ENCODE results near the gene ABCC6. TPM values are rescaled to one million over a fixed set of nuclear protein-coding genes. Genes with fewer than 3 reads are reported as not detected.
A peak's percentile ranks its signal among the peaks of the same experiment; 100 is the strongest.

The ABCC6 gene
- total RNA-seq, 1 experiment from 2014 or later = 2.7 TPM

DNA sequence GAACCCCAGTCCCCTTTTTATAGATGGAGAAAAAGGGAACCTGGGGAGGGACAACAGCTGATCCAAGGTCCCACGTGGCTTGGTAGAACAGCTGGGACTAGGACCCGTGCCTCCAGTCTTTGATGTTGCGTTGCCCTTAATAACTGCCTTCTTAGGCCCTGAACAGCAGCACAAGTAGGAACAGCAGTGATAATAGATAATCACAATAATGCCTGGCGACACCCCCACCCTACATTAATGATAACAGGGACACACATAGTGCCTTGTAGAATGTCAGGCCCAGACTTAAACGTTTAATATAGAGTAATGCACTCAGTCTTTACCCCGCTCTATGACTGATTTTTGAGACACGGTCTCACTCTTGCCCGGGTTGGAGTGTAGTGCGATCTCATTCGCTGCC, 96.4 kb downstream of the ABCC6 start:
- no peak overlapping the region for H3K27ac ChIP-seq (ENCODE audit: low read depth, low read length)
- H3K4me3 ChIP-seq (replicated peaks in 1 of 2; ENCODE audit: low read depth in 1 of 2, low read length in 2 of 2) = no peak overlapping the region
- no peaks in the 10 kb centered on the region for H3K27me3 ChIP-seq (ENCODE audit: insufficient read depth, low read length)
- BruUV-seq (replicated peaks) = no TSS peak
- ChIA-PET RAD21 (ENCODE audit: low non-redundant PET in 1 of 2, low total read pairs in 2 of 2, uncharacterized antibody in 2 of 2, unreplicated experiment in 2 of 2) (no interaction called here), CTCF (interaction anchor here (0.7 to 2.2 kb wide), 3 partner anchors 21 to 349 kb away, joined by 3 to 19 read pairs (median 13); no protein-coding TSS in a partner anchor), POLR2A (no interaction called here)
- H3K9me2 ChIP-seq (ENCODE audit: insufficient read depth) = no peaks in the 10 kb centered on the region
- TF ChIP-seq EGR1 (IDR thresholded peaks at IDR 0.05; ENCODE audit: low read depth) (no peak), ELF1 (IDR thresholded peaks at IDR 0.05; ENCODE audit: borderline replicate concordance, low read depth) (no peak), CEBPB (IDR thresholded peaks at IDR 0.05; ENCODE audit: low read depth) (no peak), EZH2 (IDR thresholded peaks at IDR 0.05) (no peak), SRF (IDR thresholded peaks at IDR 0.05; ENCODE audit: low read depth) (no peak), SP1 (IDR thresholded peaks at IDR 0.05; ENCODE audit: low read depth) (no peak), EZH2phosphoT487 (IDR thresholded peaks at IDR 0.05; ENCODE audit: borderline replicate concordance) (no peak)
- TF ChIP-seq, protein P1, sequence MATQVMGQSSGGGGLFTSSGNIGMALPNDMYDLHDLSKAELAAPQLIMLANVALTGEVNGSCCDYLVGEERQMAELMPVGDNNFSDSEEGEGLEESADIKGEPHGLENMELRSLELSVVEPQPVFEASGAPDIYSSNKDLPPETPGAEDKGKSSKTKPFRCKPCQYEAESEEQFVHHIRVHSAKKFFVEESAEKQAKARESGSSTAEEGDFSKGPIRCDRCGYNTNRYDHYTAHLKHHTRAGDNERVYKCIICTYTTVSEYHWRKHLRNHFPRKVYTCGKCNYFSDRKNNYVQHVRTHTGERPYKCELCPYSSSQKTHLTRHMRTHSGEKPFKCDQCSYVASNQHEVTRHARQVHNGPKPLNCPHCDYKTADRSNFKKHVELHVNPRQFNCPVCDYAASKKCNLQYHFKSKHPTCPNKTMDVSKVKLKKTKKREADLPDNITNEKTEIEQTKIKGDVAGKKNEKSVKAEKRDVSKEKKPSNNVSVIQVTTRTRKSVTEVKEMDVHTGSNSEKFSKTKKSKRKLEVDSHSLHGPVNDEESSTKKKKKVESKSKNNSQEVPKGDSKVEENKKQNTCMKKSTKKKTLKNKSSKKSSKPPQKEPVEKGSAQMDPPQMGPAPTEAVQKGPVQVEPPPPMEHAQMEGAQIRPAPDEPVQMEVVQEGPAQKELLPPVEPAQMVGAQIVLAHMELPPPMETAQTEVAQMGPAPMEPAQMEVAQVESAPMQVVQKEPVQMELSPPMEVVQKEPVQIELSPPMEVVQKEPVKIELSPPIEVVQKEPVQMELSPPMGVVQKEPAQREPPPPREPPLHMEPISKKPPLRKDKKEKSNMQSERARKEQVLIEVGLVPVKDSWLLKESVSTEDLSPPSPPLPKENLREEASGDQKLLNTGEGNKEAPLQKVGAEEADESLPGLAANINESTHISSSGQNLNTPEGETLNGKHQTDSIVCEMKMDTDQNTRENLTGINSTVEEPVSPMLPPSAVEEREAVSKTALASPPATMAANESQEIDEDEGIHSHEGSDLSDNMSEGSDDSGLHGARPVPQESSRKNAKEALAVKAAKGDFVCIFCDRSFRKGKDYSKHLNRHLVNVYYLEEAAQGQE (IDR thresholded peaks at IDR 0.05; ENCODE audit: low read depth) = no peak
- TF ChIP-seq, protein P2, sequence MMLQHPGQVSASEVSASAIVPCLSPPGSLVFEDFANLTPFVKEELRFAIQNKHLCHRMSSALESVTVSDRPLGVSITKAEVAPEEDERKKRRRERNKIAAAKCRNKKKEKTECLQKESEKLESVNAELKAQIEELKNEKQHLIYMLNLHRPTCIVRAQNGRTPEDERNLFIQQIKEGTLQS (IDR thresholded peaks at IDR 0.05) = no peak
- TF ChIP-seq, protein P3, sequence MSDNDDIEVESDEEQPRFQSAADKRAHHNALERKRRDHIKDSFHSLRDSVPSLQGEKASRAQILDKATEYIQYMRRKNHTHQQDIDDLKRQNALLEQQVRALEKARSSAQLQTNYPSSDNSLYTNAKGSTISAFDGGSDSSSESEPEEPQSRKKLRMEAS (IDR thresholded peaks at IDR 0.05) = no peak
- TF ChIP-seq, protein P4, sequence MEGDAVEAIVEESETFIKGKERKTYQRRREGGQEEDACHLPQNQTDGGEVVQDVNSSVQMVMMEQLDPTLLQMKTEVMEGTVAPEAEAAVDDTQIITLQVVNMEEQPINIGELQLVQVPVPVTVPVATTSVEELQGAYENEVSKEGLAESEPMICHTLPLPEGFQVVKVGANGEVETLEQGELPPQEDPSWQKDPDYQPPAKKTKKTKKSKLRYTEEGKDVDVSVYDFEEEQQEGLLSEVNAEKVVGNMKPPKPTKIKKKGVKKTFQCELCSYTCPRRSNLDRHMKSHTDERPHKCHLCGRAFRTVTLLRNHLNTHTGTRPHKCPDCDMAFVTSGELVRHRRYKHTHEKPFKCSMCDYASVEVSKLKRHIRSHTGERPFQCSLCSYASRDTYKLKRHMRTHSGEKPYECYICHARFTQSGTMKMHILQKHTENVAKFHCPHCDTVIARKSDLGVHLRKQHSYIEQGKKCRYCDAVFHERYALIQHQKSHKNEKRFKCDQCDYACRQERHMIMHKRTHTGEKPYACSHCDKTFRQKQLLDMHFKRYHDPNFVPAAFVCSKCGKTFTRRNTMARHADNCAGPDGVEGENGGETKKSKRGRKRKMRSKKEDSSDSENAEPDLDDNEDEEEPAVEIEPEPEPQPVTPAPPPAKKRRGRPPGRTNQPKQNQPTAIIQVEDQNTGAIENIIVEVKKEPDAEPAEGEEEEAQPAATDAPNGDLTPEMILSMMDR (IDR thresholded peaks at IDR 0.05 in 2 of 3, conservative IDR thresholded peaks at IDR 0.05 in 1 of 3; ENCODE audit: borderline replicate concordance in 1 of 3, insufficient read depth in 1 of 3, low read depth in 2 of 3, low read length in 2 of 3) = no peak
- TF ChIP-seq, protein P5, sequence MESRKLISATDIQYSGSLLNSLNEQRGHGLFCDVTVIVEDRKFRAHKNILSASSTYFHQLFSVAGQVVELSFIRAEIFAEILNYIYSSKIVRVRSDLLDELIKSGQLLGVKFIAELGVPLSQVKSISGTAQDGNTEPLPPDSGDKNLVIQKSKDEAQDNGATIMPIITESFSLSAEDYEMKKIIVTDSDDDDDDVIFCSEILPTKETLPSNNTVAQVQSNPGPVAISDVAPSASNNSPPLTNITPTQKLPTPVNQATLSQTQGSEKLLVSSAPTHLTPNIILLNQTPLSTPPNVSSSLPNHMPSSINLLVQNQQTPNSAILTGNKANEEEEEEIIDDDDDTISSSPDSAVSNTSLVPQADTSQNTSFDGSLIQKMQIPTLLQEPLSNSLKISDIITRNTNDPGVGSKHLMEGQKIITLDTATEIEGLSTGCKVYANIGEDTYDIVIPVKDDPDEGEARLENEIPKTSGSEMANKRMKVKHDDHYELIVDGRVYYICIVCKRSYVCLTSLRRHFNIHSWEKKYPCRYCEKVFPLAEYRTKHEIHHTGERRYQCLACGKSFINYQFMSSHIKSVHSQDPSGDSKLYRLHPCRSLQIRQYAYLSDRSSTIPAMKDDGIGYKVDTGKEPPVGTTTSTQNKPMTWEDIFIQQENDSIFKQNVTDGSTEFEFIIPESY (IDR thresholded peaks at IDR 0.05; ENCODE audit: extremely low read depth, insufficient replicate concordance, low read length) = no peak
- peaks cover 5 to 8% of the 10 kb centered on the region in 2 experiments; a peak in 2 of 4 replicates for H3K9me3 ChIP-seq (ENCODE audit: control insufficient read depth in 1 of 2, insufficient read depth in 1 of 2, low read depth in 1 of 2, low read length in 2 of 2)
- H3K9ac ChIP-seq (ENCODE audit: low read length) = no peak overlapping the region
- no peak for DNase-seq (ENCODE audit: low read depth, low spot score)
- H3K4me2 ChIP-seq (ENCODE audit: low read length) = no peak overlapping the region
- ATAC-seq = 0 out of 2 replicates have a peak, but pooled peaks have one; percentile 9
- H4K20me1 ChIP-seq (ENCODE audit: insufficient read depth) = no peaks in the 10 kb centered on the region
- H3K79me2 ChIP-seq (ENCODE audit: insufficient read depth, low read length) = no peaks in the 10 kb centered on the region
- intact Hi-C loops (cut with micrococcal nuclease) = loop anchor here (1.0 to 10.0 kb wide), 3 partner anchors 252 to 422 kb away; no protein-coding TSS in a partner anchor
- H3K4me1 ChIP-seq (ENCODE audit: control insufficient read depth in 1 of 2, insufficient read depth in 2 of 2, low read length in 2 of 2) = 0 out of 4 replicates have a peak, but pooled peaks cover 0 to 3% of the 10 kb centered on the region in 2 experiments
- no peak overlapping the region for H2AFZ ChIP-seq (ENCODE audit: low read depth, low read length, poor library complexity, severe bottlenecking)
- H3K36me3 ChIP-seq (ENCODE audit: control insufficient read depth in 1 of 2, insufficient read depth in 2 of 2, low read length in 2 of 2) = peaks cover 36 to 48% of the 10 kb centered on the region in 2 experiments

Measured in HCT116 (cell line).